Hematopoietic multipotent progenitor cell (in vitro differentiated cells): ENCODE data around the gene MRGPRG. TPM values are rescaled to one million over a fixed set of nuclear protein-coding genes. Genes with fewer than 3 reads are reported as not detected.
A peak's percentile ranks its signal among the peaks of the same experiment; 100 is the strongest.

Source experiments
- DNase-seq, 3 donors: peaks; one replicate each; pipeline ENCODE4 v3.0.0-alpha.2; 2011 to 2015; ENCODE audit warnings: low read depth in 2 of 3, low spot score in 2 of 3
- total RNA-seq: library from RNA; depleted of rRNA; stranded (reverse); fragments of >200 nt; gene quantifications from one replicate; pipeline ENCODE4 v1.2.3, GENCODE V29; 2012

Gene MRGPRG
- total RNA-seq, 1 donor = not detected

DNA sequence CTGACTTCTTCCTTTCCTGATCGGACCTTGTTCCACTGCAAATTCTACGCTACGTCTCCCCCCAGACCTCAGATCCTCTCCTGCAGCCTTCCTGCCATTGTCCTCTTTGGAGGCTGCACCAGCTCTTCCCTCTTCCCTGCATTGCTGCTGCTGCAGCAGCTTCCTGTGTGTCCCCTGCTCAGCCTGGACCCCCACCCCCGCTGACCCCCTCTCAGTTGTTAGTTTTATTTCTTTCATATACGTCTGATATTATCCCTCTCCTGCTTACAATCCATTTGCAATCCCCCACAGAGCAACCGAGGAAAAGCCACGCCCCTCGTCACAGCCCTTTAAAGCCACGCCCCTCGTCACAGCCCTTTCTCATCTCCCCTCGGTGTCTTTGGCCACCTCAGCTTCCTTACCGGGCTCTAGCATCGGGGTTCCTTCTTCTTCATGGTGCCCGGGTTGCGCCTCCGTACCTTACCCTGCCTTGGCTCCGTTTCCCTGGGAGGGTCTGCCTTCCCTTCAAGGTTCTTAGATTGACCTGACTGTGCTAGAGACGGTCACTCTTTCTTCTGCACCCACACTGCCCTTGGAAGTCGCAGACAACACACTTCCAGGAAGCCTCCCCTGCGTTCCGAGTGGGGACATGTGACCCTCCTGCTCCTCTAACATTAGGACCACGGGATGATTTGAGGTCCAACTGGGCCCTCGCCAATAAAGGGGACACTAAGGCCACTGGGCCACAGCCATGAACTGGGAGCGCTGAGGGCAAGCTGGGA lies 4.8 kb downstream of the MRGPRG start:
- no peak for DNase-seq

DNA sequence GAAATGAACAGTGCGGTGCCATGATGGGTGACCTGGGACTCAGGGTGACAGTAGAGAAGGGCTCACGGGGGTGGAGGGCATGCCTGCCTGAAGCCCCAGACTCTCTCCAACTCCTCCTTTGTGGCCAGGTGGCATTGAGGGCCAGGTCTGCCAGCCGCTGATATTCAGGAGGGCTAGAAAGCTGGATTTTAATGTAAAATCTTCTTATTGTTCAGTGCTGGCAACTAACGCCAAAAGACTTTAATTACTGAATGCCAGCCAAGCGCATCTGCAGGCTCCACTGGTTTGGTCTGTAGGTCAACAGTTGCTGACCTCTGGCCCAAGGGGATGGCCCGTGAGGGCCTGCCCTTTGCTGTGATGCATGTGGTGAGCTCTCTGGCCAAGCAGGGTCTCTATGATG lies 10.3 kb downstream of the MRGPRG start:
- no peak for DNase-seq

DNA sequence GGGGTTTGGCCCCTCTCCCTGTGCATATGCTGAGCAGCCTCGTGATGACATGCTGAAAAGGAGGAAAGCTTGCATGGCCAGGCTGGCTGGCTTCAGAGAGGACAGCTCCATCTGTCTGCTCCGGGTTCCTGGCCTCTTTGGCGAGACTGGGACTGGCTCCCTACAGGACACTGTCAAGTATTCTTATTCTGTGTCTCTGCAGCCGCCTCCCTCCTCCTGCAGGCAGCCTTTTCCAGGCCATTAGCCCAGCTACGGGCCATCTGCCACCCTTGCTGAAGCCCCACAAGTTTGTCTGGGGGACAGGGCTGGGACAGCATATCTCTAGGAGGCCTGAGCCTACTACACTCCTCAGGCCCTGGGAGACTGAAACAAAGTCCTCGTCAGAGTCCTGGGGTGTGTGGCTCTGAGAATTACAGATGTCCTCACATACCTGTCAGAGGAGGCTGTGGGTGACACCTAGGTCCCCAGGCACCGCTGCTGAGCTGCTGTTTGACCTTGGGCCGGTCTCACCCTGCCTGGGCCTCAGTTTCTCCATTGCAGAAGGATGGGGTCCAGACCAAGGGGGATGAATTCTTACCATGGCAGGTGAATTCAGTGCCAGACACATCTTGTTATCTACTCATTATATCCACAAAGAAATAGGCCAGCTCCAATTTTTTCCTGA lies 11.0 kb downstream of the MRGPRG start:
- no peak for DNase-seq

DNA sequence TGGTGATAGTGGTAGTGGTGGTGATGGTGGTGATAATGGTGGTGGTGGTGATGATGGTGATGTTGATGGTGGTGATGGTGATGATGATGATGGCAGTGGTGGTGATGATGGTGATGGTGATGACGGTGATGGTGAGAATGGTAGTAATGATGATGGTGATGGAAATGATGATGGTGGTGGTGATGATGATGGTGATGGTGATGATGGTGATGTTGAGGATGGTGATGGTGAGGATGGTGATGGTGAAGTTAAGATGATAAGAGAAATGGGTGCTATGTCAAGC lies 11.8 kb downstream of the MRGPRG start:
- DNase-seq = no peak

DNA sequence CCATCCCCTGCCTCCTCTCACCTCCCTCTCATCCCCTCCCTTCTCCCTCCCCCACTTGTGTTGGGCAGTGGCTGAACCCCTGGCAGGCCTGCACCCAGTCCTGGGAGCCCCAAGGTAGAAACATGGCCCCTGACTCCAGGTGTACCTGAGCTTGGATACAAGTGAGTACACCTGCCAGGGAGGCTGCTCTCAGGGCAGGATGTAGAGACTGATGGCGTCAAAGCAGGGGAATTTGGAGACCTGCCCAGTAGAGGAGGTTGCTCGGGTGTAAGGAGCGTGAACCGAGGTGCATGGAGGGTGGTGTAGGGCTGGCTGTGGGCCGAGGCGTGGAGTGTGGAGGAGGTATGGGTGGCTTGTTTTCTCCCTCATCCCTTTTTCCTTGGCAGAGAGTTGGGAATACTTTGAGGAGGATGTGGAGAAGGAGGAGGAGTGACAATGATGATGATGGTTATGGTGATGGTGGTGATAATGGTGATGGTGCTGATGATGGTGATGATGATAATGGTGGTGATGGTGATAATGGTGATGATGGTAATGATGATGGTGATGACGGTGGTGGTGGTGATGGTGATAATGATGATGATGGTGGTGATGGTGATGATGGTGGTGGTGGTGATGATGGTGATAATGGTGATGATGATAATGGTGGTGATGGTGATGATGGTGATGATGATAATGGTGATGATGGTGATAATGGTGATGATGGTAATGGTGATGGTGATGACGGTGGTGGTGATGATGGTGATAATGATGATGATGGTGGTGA lies 12.3 kb downstream of the MRGPRG start:
- no peak for DNase-seq

DNA sequence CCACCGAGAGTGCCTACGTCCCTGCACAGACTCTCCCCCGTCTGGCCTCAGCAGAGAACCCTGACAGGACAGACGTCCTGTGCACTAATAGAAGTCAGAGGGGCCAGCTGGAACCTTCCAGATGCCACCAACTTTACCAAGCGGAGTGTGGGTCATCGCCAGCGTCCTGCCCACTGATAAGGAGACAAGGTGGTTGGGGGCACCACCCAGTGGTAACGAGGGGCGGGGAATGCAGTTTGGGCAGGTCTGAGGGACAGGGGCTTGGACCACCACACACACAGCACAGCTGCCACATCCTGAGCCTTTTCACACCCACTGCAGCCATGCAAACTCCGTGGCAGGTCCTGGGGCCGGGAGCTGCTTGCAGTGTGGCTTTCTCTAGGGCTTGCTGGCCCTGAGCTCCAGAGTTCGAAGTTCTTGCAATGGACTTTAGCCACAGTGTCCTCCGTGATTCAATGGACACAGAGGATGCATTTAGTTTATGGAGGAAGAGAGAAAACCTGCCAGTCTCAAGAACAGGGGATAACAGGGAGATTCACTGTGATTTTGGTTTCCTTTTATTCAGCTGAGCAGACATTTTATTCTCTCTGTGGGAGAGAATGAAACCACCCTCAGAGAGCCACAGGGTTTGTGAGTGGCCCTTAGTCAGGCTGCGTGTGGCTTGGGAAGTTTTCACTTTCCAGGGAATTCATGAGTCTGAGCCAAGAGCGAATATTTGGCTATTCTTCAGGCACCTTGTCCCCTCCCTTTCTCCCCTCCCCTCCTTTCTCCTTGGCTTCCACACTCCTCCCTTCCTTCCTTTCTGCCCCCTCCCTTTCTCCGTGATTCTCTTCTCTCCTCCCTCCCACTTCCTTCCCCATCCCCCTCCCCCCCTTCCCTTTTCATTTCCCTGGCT lies 13.1 kb downstream of the MRGPRG start:
- no peak for DNase-seq

DNA sequence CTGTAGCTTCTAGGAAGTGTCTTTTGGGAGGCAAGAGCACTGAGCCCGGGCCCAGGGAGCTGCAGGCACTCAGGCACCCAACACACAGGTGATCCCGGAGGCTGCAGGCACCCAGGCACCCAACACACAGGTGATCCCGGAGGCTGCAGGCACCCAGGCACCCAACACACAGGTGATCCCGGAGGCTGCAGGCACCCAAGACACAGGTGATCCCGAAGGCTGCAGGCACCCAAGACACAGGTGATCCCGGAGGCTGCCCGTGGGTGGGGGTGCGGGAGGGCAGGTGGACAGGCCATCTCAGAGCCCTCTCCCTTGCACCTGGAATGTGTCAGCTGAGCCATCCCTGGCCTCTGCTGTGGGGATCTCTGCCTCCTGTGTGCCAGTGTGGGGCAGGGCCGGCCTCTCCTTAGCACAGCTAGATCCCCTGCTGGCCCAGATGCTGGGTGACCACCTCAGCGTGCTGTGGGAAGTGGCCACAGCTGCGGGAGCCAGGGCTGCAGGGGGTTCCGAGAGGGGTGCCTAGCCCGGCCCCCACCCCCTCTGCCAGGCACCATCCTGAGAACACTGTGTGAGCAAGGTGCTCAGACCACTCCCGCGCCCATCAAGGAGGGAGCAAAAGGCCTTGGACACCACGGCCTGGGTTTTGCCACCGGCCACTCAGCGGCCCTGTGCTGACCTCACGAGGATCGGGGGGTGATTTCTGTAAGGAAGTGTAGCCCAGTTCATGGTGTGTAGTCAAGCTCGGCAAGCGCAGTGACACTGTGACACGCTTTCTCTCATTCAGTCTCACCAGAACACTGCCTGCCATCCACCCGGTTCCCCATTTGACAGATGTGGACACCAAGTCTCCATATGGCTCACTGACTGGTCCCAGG lies 14.2 kb downstream of the MRGPRG start:
- no peak for DNase-seq

DNA sequence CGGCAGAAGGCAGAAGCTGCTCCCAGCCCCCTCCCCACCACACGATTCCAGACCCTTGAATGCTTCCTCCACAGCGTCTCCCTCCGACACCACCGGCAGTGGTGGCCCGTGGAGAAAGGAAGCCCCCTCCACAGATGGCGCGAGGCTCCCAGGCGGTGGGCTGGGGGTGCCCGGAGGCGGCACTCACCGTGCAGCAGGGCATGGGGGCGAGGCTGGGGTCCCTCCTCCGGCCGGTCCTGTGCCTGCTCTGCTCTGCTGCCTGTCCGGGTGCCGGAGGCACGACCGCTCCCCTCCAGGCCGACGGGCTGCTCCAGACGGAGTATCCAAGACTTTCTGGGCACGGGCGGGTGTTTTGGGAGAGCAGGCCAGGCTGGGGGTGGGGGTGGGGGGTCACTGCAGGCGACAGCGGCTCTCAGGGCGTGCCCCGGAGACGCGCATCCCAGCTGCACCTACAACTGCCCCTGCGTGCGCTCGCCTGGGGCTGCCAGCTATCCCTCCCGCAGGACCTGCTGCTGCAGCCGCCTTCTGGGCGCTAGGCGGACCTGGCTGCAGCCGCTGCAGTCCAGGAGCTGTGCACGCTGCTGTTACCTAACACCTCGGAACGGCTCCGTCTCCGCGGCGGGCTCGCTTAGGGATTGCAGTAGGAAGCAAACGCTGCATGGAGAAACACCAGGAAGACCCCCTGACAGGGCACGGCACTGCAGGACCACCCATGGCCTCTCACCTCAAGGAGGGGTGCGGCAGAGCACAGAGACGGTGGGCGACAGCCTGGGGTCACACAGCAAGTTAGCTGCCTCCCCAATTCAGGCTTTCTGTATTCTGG lies 15.2 kb downstream of the MRGPRG start:
- peak in 1 of 3 donors; percentile 23 for DNase-seq

DNA sequence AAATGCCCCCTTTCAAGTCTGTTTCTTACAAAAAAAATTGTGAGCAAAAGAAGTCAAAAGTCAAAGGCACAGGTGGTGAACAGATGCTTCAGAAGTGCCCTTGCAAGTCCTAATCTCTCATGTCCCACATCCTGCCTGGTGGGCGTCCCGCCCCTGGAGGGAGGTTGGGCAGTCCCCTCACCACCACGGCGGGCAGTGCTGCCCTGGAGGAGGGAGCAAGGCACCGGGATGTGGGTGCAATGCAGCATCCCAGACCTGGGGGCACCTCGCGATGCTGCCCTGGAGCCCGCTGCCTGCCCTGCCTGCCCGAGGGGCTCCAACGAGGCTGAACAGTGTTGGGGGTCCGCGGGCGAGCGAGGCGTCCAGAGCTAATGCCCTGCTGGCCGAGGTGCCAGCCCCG lies 15.9 kb downstream of the MRGPRG start:
- DNase-seq = peak in 2 of 3 donors; percentile 60 to 85

DNA sequence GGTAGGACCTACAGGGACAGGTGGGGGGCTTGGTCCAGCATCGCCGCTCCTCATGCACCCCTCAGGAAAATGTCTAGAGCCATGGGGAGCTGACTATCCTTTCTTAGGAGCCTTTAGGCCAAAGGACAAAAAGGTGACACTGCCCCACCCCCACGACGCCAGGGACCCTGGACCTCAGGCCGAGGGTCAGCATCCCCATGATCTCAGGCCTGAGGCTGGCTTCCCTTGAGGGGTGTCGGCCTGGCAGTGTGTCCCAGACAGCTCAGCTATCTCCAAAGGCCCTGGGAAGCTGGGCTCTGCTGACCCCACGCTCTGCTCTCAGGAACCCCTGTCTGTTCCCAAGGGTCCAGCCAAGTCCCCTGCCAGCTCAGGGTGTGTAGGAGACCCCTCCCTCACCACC lies 16.3 kb downstream of the MRGPRG start:
- no peak for DNase-seq

DNA sequence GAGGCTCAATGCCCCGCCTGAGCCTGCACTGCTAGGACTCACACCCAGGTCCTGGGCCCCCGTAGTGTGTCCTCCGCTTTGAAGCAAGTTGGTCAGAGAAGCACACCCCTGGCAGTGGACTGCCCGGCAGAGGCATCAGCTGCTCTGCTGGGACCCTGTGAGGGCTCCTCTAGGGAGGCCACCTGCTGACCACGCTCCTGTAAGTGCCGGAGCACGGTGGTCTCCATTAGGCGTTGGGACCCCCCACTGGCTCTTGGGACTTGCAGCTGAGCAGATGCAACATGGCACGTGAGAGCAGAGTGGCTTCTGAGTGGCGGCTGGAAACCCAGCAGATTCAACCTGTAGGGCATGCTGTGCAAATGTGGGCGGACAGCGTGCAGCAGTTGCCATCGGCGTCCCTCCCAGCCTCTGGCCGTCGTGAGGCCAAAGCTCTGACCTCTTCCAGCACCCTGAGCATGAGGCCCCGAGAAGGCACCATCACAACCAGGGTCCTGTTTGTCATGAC lies 16.9 kb downstream of the MRGPRG start:
- DNase-seq = no peak

DNA sequence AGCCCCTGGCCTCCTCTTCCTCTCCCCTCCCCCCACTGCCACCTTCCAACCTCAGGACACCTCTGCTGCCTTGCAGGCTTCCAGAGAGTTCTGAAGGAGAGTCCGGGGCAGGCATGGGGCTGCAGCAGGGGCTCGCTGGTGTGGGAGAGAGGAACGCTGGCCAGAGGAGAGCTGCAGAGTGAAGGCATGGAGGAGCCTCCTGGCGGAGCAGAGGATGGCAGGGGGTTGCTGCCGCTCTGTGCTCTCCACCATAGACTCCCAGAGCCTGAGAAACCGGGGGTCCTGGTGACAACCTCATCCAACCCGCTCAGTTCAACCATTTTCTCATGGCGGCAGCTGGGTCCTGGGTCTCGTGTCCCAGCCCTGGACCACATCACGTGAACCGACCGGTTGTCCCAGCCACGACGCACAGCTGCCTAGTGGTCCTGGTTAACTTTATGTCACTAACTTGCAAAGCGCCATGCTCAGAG lies 17.5 kb downstream of the MRGPRG start:
- no peak for DNase-seq

DNA sequence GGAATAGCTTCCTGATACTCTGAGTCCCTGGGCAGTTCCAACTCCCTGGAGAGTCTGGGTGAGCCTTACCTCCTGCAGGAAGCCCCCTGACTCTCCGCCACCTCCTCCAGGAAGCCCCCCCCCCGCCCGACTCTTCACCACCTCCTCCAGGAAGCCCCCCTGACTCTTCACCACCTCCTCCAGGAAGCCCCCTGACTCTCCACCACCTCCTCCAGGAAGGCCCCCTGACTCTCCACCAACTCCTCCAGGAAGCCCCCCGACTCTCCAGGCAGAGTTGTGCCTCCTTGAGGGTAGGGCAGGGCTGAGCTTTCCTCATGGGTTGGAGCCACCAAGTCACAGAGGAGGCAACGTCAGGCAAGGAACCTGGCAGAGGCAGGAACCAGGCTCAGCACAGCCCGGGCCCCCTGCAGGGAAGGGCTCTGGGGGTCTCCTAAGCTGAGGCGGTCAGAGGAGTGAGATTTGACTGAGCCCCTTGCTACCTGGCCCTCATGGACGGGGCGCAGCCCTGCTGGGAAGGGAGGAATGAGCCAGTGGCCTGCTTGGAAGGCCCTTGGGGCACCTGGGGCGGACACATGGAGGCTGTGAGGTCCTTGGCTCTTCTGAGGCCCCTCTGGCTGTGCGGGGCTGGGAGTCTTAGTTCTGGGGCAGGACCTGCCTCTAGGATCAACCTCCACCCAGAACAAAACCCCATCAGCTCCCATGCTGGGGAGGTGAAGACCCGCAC lies 18.1 kb downstream of the MRGPRG start:
- no peak for DNase-seq

DNA sequence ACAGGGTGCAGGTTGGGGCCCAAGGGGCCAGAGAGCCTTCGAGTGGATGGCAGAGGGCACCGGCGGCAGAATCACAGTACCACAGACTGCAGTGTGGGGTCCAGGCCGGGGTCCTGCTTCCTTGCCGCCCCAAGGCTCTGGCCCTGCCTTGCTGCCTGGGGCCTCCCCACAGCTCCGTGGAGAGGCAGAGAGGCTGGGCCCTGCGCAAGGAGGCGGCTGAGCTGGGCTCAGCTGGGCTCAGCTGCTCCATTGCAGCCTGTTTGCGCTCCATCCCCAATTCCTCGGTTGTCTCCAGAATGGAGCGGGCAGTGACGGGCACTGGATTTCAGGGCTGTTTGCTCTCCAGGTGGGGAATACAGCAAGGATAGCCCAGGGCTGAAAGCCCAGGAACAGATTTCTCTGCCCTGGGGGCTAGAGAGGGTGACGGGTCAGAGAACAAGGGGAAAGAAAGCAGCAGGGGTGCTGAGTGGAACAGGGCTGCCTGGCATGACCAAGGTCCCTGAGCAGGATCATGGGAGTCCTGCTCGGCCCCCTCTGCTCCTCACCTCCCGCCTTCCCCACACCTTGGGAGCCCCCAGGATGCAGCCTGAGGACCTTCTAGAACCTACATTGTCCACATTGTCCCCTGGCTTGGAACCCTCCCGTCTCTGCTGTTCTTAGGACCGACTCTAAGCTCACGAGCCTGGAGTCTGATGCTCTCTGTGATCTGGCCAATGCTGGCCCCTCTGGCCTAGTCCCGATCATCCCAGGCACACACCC lies 18.9 kb downstream of the MRGPRG start:
- no peak for DNase-seq

DNA sequence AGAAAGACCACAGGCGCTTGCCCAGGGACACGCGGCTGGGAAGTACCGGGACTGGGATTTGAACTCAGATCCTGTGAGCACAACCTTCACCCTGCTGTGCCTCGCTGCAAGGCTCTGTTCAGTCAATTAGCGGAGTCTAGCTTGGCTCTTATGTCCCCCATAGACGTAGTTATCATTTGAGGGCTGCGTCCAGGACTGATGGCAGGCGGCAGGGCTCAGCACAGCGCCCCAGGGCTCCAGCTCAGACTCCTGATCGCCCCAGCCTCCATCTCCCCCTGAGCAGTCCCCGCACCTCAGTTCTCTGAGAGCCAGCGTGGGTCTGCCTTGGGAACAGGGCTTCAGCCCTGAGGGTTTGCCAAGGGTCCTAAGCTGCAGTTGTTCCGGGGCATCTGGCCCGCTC lies 19.8 kb downstream of the MRGPRG start:
- DNase-seq = no peak

DNA sequence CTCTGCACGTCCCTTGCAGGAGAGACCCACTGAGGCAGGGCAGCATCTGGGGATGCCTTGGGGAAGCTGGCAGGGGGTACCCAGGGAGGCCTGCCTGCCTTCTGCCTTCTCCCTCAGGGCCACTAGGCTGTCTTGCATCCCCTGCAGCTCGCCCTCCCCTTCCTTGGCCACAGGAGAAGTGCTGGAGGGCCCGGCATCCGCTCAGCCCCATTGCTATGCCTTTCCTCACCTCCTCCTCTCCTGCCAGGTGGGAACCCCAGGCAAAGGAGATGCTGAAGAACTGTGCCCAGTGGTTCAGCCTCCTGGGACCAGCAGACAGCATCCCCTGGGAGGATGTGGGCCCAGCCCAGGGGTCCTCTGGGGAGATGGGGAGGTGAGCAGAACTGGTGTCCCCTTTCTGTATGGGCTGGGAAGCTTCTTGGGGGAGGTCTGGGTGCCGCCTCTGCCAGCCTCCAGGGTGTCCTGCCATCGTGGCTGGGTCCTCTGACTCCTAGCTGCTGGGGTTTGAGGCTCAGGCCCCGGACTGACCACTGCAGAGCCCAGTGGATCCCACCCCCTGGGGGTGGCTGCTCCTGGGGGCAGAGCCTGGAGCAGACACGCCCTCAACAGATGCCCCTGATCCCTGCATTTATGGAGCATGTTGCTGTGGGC lies 20.6 kb downstream of the MRGPRG start:
- DNase-seq = no peak
